GM15510 (cell line): ENCODE results near the gene AGPS.

Experiments
- POLR2A ChIP-seq: IDR thresholded peaks from 3 replicates; pipeline ENCODE4 v1.6.1; 2011; ENCODE audit warnings: borderline replicate concordance; ENCODE audit not compliant: insufficient read length; ENCODE audit errors: extremely low read depth

The AGPS gene

GRCh38 chr2:177392373-177393202 lies at the start of gene AGPS:
Gene AGPS (plus strand): TSS chr2:177392773. CDS start chr2:177392790, 17 bp downstream.
- peak; percentile 90 for TF ChIP-seq POLR2A

- no peak for TF ChIP-seq POLR2A
These were observed 48.8 kb upstream of the AGPS start for GRCh38 chr2:177343773-177344172.

GRCh38 chr2:177344316-177344715 lies 48.3 kb upstream of the AGPS start:
- no peak for TF ChIP-seq POLR2A

- TF ChIP-seq POLR2A, result no peak
These were observed 46.4 kb upstream of the AGPS start for GRCh38 chr2:177346192-177346591.

- no peak for TF ChIP-seq POLR2A
These were observed 45.0 kb upstream of the AGPS start for GRCh38 chr2:177347570-177347969.

GRCh38 chr2:177348118-177348654 lies 44.4 kb upstream of the AGPS start:
- no peak for TF ChIP-seq POLR2A

- TF ChIP-seq POLR2A, result no peak
These were observed 43.6 kb upstream of the AGPS start for GRCh38 chr2:177348733-177349693.

- TF ChIP-seq POLR2A, result no peak
These were observed 40.0 kb upstream of the AGPS start for GRCh38 chr2:177352441-177353186.

- TF ChIP-seq POLR2A, result no peak
These were observed 39.4 kb upstream of the AGPS start for GRCh38 chr2:177353187-177353478.

GRCh38 chr2:177355874-177356273 lies 36.7 kb upstream of the AGPS start:
- no peak for TF ChIP-seq POLR2A

GRCh38 chr2:177359836-177360595 lies 32.6 kb upstream of the AGPS start:
- no peak for TF ChIP-seq POLR2A

GRCh38 chr2:177362499-177362898 lies 30.1 kb upstream of the AGPS start:
- TF ChIP-seq POLR2A, result no peak

GRCh38 chr2:177363332-177363731 lies 29.2 kb upstream of the AGPS start:
- TF ChIP-seq POLR2A, result no peak

GRCh38 chr2:177379354-177379753 lies 13.2 kb upstream of the AGPS start:
- no peak for TF ChIP-seq POLR2A
